Activated CD4-positive, CD25-positive, alpha-beta regulatory T cell treated with anti-CD3 and anti-CD28 coated beads, Interleukin-2, amount 50 U/mL, for 16 hours (primary cell): ENCODE data around the gene CCDC27.
A peak's percentile ranks its signal among the peaks of the same experiment; 100 is the strongest.
"Not testable (repeated sequence)": the region's sequence is repeated elsewhere in the genome, so short reads cannot be mapped to it uniquely, and the experiment has no call there.

Experiments used
- DNase-seq: peaks from one replicate; pipeline ENCODE4 v3.0.0-alpha.2; 2020; ENCODE audit warnings: low read depth, low spot score

The CCDC27 gene

GRCh38 chr1:3789421-3790300 is 37.4 kb downstream of the CCDC27 start:
- no peak for DNase-seq

GRCh38 chr1:3790500-3790923 is 38.3 kb downstream of the CCDC27 start:
- no peak for DNase-seq

- no peak for DNase-seq
Measured at GRCh38 chr1:3790952-3791351, 38.7 kb downstream of the CCDC27 start.

GRCh38 chr1:3795453-3796214 is 43.4 kb downstream of the CCDC27 start:
- no peak for DNase-seq

GRCh38 chr1:3796215-3797061 is 44.2 kb downstream of the CCDC27 start, which contains the start of gene LRRC47:
LRRC47 (minus strand) TSS chr1:3796498; CDS start chr1:3796476, 22 bp downstream.
- peak; percentile 92 for DNase-seq

- no peak for DNase-seq
Measured at GRCh38 chr1:3799976-3800685, 47.9 kb downstream of the CCDC27 start.

- DNase-seq, result not testable (repeated sequence)
Measured at GRCh38 chr1:3800795-3801194, 48.5 kb downstream of the CCDC27 start.

GRCh38 chr1:3803905-3804626 is 51.8 kb downstream of the CCDC27 start:
- no peak for DNase-seq

- not testable (repeated sequence) for DNase-seq
Measured at GRCh38 chr1:3804627-3804944, 52.3 kb downstream of the CCDC27 start.

- DNase-seq, result no peak
Measured at GRCh38 chr1:3805038-3805437, 52.8 kb downstream of the CCDC27 start.

- DNase-seq, result no peak
Measured at GRCh38 chr1:3807769-3808168, 55.5 kb downstream of the CCDC27 start.

GRCh38 chr1:3809680-3810079 is 57.4 kb downstream of the CCDC27 start:
- no peak for DNase-seq

- not testable (repeated sequence) for DNase-seq
Measured at GRCh38 chr1:3810149-3810761, 58.0 kb downstream of the CCDC27 start.

GRCh38 chr1:3811595-3811911 is 59.3 kb downstream of the CCDC27 start:
- DNase-seq, result no peak

GRCh38 chr1:3814065-3814464 is 61.8 kb downstream of the CCDC27 start:
- no peak for DNase-seq

GRCh38 chr1:3814771-3815561 is 62.7 kb downstream of the CCDC27 start:
- DNase-seq, result no peak

GRCh38 chr1:3816331-3817137 is 64.3 kb downstream of the CCDC27 start:
- no peak for DNase-seq

- no peak for DNase-seq
Measured at GRCh38 chr1:3817138-3817740, 65.0 kb downstream of the CCDC27 start.
